Vagina (tissue), 2 donors: Measurements from ENCODE around the gene ZNF644.

Source experiments
- POLR2AphosphoS5 ChIP-seq, 2 donors: sonication (generic); formaldehyde crosslinking; IDR thresholded peaks; one replicate each; pipeline ENCODE4 v1.9.0; 2017; ENCODE audit warnings: antibody characterized with exemption in 2 of 2, mild to moderate bottlenecking in 2 of 2, low read depth in 1 of 2; ENCODE audit not compliant: insufficient read depth in 1 of 2
- TF ChIP-seq, protein P1 (sequence below), 3 experiments: fragments of 450-650 bp in 2 of 3; fragments of 200-600 bp in 1 of 3; sonication (generic) in 1 of 3; IDR thresholded peaks; one replicate each; pipeline ENCODE4 v1.5.1; 2017 to 2019; ENCODE audit warnings: antibody characterized with exemption in 3 of 3, mild to moderate bottlenecking in 2 of 3, moderate library complexity in 2 of 3

DNA sequence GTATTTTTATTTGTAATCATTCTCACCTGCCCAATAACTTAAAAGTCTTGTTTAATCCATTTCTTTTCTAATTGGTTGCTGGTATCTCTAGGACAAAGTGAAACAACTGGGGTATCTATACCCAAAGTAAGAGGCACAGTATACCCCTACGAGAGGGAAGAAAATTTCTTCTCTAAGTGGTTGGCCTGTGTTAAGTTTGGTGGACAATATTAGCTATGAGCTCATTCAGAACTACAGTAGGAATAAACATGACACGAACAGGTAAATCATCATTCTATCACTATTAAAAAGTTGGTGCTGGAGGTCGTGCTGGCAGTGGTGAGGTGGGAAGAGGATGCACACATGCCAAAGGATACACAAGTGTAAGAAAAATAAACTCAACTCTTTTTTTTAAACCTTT, 99.6 kb downstream of the ZNF644 start:
- TF ChIP-seq, protein P1, sequence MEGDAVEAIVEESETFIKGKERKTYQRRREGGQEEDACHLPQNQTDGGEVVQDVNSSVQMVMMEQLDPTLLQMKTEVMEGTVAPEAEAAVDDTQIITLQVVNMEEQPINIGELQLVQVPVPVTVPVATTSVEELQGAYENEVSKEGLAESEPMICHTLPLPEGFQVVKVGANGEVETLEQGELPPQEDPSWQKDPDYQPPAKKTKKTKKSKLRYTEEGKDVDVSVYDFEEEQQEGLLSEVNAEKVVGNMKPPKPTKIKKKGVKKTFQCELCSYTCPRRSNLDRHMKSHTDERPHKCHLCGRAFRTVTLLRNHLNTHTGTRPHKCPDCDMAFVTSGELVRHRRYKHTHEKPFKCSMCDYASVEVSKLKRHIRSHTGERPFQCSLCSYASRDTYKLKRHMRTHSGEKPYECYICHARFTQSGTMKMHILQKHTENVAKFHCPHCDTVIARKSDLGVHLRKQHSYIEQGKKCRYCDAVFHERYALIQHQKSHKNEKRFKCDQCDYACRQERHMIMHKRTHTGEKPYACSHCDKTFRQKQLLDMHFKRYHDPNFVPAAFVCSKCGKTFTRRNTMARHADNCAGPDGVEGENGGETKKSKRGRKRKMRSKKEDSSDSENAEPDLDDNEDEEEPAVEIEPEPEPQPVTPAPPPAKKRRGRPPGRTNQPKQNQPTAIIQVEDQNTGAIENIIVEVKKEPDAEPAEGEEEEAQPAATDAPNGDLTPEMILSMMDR (IDR thresholded peaks at IDR 0.05), result no peak
- no peak for TF ChIP-seq POLR2AphosphoS5 (IDR thresholded peaks at IDR 0.05; ENCODE audit: insufficient read depth in 1 of 2, low read depth in 1 of 2)
